ENCODE data around the gene THSD4.

The THSD4 gene

DNA sequence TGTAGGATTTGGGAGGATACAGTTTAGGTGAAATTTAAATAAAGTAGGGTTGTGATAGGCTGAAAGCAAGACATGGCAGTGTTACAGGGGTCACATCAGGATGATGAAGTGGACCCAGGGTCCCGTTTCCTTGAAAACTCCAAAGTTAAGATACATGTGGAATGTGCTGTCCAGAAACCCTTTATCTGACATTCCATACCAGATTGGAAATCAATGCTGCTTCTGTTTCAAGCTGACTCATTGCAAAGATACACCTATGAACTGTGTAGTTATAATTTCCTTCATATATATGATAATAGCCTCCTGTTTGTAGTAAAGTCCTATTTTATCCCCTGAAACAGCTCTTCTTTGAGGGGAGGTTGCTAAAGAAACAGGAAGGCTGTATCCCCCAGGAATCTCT is 624.1 kb downstream of the THSD4 start:
- Histone ChIP-seq H2AK5ac (ENCODE audit: low read length, severe bottlenecking) (no peak overlapping the region), H3K4me3 (ENCODE audit: insufficient read depth in 1 of 2, low read depth in 1 of 2, low read length in 2 of 2) (no peak overlapping the region), H2BK15ac (ENCODE audit: low read depth, poor library complexity, severe bottlenecking) (no peak overlapping the region), H2BK120ac (ENCODE audit: low read depth, low read length) (no peak overlapping the region), H3K27me3 (ENCODE audit: control insufficient read depth in 1 of 2, insufficient read depth in 1 of 2, low read length in 2 of 2) (peaks cover 0 to 19% of the 10 kb centered on the region in 2 experiments), H3K4me1 (ENCODE audit: control insufficient read depth, insufficient read depth, low read depth, low read length) (peaks cover 1% of the 10 kb centered on the region), H3K79me1 (replicated peaks; ENCODE audit: low read length, poor library complexity, severe bottlenecking) (no peaks in the 10 kb centered on the region), H2AFZ (ENCODE audit: low read depth, low read length) (no peak overlapping the region), H2BK5ac (ENCODE audit: low read depth, low read length, poor library complexity, severe bottlenecking) (no peak overlapping the region), H3K4ac (ENCODE audit: low read depth in 1 of 2, low read length in 2 of 2) (no peak overlapping the region), H3K27ac (ENCODE audit: low read length, poor library complexity, severe bottlenecking) (no peak overlapping the region), H3K9me3 (ENCODE audit: control insufficient read depth, low read length) (no peaks in the 10 kb centered on the region), H3K36me3 (ENCODE audit: control insufficient read depth in 1 of 2, insufficient read depth in 2 of 2, low read depth in 1 of 2, low read length in 2 of 2) (peaks cover 4 to 6% of the 10 kb centered on the region in 2 experiments), H3K23ac (ENCODE audit: low read length in 2 of 2) (no peak overlapping the region), H3K18ac (ENCODE audit: low read depth in 1 of 2, low read length in 2 of 2) (no peak overlapping the region), H4K8ac (ENCODE audit: low read length) (no peak overlapping the region), H3K9ac (ENCODE audit: low read length) (no peak overlapping the region), H3K14ac (ENCODE audit: low read length in 2 of 2) (no peak overlapping the region), H4K91ac (ENCODE audit: low read length) (no peak overlapping the region), H3K4me2 (ENCODE audit: low read length, poor library complexity, severe bottlenecking) (no peak overlapping the region), H2BK12ac (ENCODE audit: low read length in 2 of 2) (no peak overlapping the region)
- no peak for DNase-seq
- WGBS = 8% methylated on average over 1 of the region's 1 CpG

DNA sequence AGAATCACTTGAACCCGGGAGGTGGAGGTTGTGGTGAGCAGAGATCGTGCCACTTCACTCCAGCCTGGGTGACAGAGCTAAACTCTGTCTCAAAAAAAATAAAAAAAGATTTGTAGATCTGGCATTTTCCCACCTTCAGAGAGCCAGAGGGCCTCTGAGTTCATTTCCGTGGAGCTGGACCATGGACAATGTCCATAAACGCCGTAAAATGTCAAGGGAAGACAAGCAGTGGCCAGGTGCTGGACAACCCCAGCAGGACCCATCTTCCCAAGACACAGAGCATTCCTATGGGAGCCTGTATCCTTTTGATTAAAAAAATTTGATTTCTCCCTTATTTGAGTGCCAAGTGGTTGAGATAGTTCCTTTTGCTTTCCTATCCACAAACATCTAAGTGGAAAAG is 627.7 kb downstream of the THSD4 start:
- H3K4ac ChIP-seq (ENCODE audit: low read depth in 1 of 2, low read length in 2 of 2) = no peak overlapping the region
- no peak overlapping the region for H2BK120ac ChIP-seq (ENCODE audit: low read depth, low read length)
- H3K27ac ChIP-seq (ENCODE audit: low read length, poor library complexity, severe bottlenecking) = no peak overlapping the region
- no peak overlapping the region for H4K91ac ChIP-seq (ENCODE audit: low read length)
- H4K8ac ChIP-seq (ENCODE audit: low read length) = no peak overlapping the region
- no peak overlapping the region for H2BK15ac ChIP-seq (ENCODE audit: low read depth, poor library complexity, severe bottlenecking)
- no peak for DNase-seq
- no peak overlapping the region for H3K9ac ChIP-seq (ENCODE audit: low read length)
- H3K79me1 ChIP-seq (replicated peaks; ENCODE audit: low read length, poor library complexity, severe bottlenecking) = no peaks in the 10 kb centered on the region
- no peak overlapping the region for H2AFZ ChIP-seq (ENCODE audit: low read depth, low read length)
- H3K23ac ChIP-seq (ENCODE audit: low read length in 2 of 2) = no peak overlapping the region
- no peak overlapping the region for H2BK12ac ChIP-seq (ENCODE audit: low read length in 2 of 2)
- H3K27me3 ChIP-seq (ENCODE audit: control insufficient read depth in 1 of 2, insufficient read depth in 1 of 2, low read length in 2 of 2) = peaks cover 0 to 11% of the 10 kb centered on the region in 2 experiments
- H2BK5ac ChIP-seq (ENCODE audit: low read depth, low read length, poor library complexity, severe bottlenecking) = no peak overlapping the region
- no peak overlapping the region for H2AK5ac ChIP-seq (ENCODE audit: low read length, severe bottlenecking)
- H3K4me3 ChIP-seq (ENCODE audit: insufficient read depth in 1 of 2, low read depth in 1 of 2, low read length in 2 of 2) = no peak overlapping the region
- H3K4me2 ChIP-seq (ENCODE audit: low read length, poor library complexity, severe bottlenecking) = no peak overlapping the region
- no peak overlapping the region for H3K14ac ChIP-seq (ENCODE audit: low read length in 2 of 2)
- H3K9me3 ChIP-seq (ENCODE audit: control insufficient read depth, low read length) = no peaks in the 10 kb centered on the region
- WGBS = 82% methylated on average over 5 of the region's 5 CpGs
- peaks cover 22% of the 10 kb centered on the region for H3K4me1 ChIP-seq (ENCODE audit: control insufficient read depth, insufficient read depth, low read depth, low read length)
- H3K18ac ChIP-seq (ENCODE audit: low read depth in 1 of 2, low read length in 2 of 2) = no peak overlapping the region
- H3K36me3 ChIP-seq (ENCODE audit: control insufficient read depth in 1 of 2, insufficient read depth in 2 of 2, low read depth in 1 of 2, low read length in 2 of 2) = peaks cover 3 to 4% of the 10 kb centered on the region in 2 experiments

DNA sequence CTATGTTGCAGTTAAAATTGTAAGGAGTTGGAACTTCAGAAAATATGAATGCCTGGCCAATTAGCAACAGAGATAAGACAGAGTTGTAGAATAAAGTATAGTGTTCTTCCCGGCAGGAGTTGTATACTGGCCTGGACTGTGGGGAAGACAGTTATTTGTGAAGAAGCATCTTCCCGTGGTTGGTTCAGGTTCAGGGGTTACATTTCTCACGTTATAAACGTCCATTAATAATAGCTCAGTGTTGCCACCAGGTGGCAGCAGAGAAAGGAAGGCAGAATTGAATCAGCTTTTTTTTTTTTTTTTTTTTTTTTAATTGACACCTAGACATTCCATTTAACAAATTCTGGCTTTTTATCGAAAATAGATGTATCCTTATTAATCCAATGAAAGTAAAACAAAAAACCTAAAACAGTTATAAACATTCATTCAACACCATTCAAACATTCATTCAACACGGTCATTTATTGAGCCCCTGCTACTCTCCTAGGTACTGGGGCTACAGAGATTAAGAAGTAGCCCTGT is 628.7 kb downstream of the THSD4 start:
- H4K91ac ChIP-seq (ENCODE audit: low read length) = no peak overlapping the region
- DNase-seq = peak; percentile 85
- H3K4me3 ChIP-seq (ENCODE audit: insufficient read depth in 1 of 2, low read depth in 1 of 2, low read length in 2 of 2) = no peak overlapping the region
- H3K4me2 ChIP-seq (ENCODE audit: low read length, poor library complexity, severe bottlenecking) = no peak overlapping the region
- 25% methylated on average over 4 of the region's 6 CpGs for WGBS
- H2BK15ac ChIP-seq (ENCODE audit: low read depth, poor library complexity, severe bottlenecking) = no peak overlapping the region
- no peak overlapping the region for H2BK12ac ChIP-seq (ENCODE audit: low read length in 2 of 2)
- H3K4ac ChIP-seq (ENCODE audit: low read depth in 1 of 2, low read length in 2 of 2) = no peak overlapping the region
- H2BK5ac ChIP-seq (ENCODE audit: low read depth, low read length, poor library complexity, severe bottlenecking) = no peak overlapping the region
- H4K8ac ChIP-seq (ENCODE audit: low read length) = no peak overlapping the region
- H3K27ac ChIP-seq (ENCODE audit: low read length, poor library complexity, severe bottlenecking) = no peak overlapping the region
- no peak overlapping the region for H2BK120ac ChIP-seq (ENCODE audit: low read depth, low read length)
- peak overlapping the region; percentile 86 for H2AK5ac ChIP-seq (ENCODE audit: low read length, severe bottlenecking)
- peaks cover 0 to 11% of the 10 kb centered on the region in 2 experiments for H3K27me3 ChIP-seq (ENCODE audit: control insufficient read depth in 1 of 2, insufficient read depth in 1 of 2, low read length in 2 of 2)
- H2AFZ ChIP-seq (ENCODE audit: low read depth, low read length) = no peak overlapping the region
- H3K36me3 ChIP-seq (ENCODE audit: control insufficient read depth in 1 of 2, insufficient read depth in 2 of 2, low read depth in 1 of 2, low read length in 2 of 2) = peaks cover 3 to 6% of the 10 kb centered on the region in 2 experiments
- no peak overlapping the region for H3K23ac ChIP-seq (ENCODE audit: low read length in 2 of 2)
- H3K79me1 ChIP-seq (replicated peaks; ENCODE audit: low read length, poor library complexity, severe bottlenecking) = no peaks in the 10 kb centered on the region
- no peak overlapping the region for H3K18ac ChIP-seq (ENCODE audit: low read depth in 1 of 2, low read length in 2 of 2)
- no peak overlapping the region for H3K14ac ChIP-seq (ENCODE audit: low read length in 2 of 2)
- H3K9ac ChIP-seq (ENCODE audit: low read length) = no peak overlapping the region
- no peaks in the 10 kb centered on the region for H3K9me3 ChIP-seq (ENCODE audit: control insufficient read depth, low read length)
- H3K4me1 ChIP-seq (ENCODE audit: control insufficient read depth, insufficient read depth, low read depth, low read length) = peaks cover 27% of the 10 kb centered on the region

DNA sequence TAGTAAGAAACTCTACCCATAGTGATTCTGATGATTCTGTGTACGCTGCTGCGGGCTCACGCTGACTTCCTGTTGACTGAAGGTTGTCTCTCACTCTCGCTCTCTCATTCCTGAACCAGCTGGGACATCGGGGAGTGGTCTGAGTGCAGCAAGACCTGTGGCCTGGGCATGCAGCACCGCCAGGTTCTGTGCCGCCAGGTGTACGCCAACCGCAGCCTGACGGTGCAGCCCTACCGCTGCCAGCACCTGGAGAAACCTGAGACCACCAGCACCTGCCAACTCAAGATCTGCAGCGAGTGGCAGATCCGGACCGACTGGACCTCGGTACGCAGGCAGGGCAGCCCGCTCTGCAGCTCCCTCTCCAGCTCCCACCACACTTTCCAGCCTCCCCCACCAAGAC is 631.4 kb downstream of the THSD4 start:
- Histone ChIP-seq H4K91ac (ENCODE audit: low read length) (peak overlapping the region; percentile 11), H3K9ac (ENCODE audit: low read length) (no peak overlapping the region), H3K4ac (ENCODE audit: low read depth in 1 of 2, low read length in 2 of 2) (no peak overlapping the region), H3K27ac (ENCODE audit: low read length, poor library complexity, severe bottlenecking) (peak overlapping the region; percentile 87), H3K79me1 (replicated peaks; ENCODE audit: low read length, poor library complexity, severe bottlenecking) (peaks cover 10% of the 10 kb centered on the region), H3K18ac (ENCODE audit: low read depth in 1 of 2, low read length in 2 of 2) (peak overlapping the region in 1 of 2 experiments; percentile 40), H3K4me2 (ENCODE audit: low read length, poor library complexity, severe bottlenecking) (no peak overlapping the region), H3K4me3 (ENCODE audit: insufficient read depth in 1 of 2, low read depth in 1 of 2, low read length in 2 of 2) (peak overlapping the region in 1 of 2 experiments; percentile 11), H3K36me3 (ENCODE audit: control insufficient read depth in 1 of 2, insufficient read depth in 2 of 2, low read depth in 1 of 2, low read length in 2 of 2) (peaks cover 5 to 6% of the 10 kb centered on the region in 2 experiments), H2BK12ac (ENCODE audit: low read length in 2 of 2) (peak overlapping the region; percentile 17 to 28), H2AFZ (ENCODE audit: low read depth, low read length) (no peak overlapping the region), H3K4me1 (ENCODE audit: control insufficient read depth, insufficient read depth, low read depth, low read length) (peaks cover 43% of the 10 kb centered on the region), H2AK5ac (ENCODE audit: low read length, severe bottlenecking) (peak overlapping the region; percentile 71), H2BK120ac (ENCODE audit: low read depth, low read length) (no peak overlapping the region), H2BK5ac (ENCODE audit: low read depth, low read length, poor library complexity, severe bottlenecking) (peak overlapping the region; percentile 21), H4K8ac (ENCODE audit: low read length) (peak overlapping the region; percentile 33), H3K9me3 (ENCODE audit: control insufficient read depth, low read length) (no peaks in the 10 kb centered on the region), H3K14ac (ENCODE audit: low read length in 2 of 2) (peak overlapping the region in 1 of 2 experiments; percentile 51), H2BK15ac (ENCODE audit: low read depth, poor library complexity, severe bottlenecking) (peak overlapping the region; percentile 55), H3K27me3 (ENCODE audit: control insufficient read depth in 1 of 2, insufficient read depth in 1 of 2, low read length in 2 of 2) (peaks cover 0 to 11% of the 10 kb centered on the region in 2 experiments), H3K23ac (ENCODE audit: low read length in 2 of 2) (no peak overlapping the region)
- 92% methylated on average over 17 of the region's 17 CpGs for WGBS
- no peak for DNase-seq
